GM19324 (cell line): Measurements from ENCODE around the gene LRMDA.

Experiments
- ATAC-seq: cut with Tn5 transposase; IDR thresholded peaks from one replicate; pipeline ENCODE4 v1.9.1; 2021; ENCODE audit warnings: mild to moderate bottlenecking, moderate library complexity; ENCODE audit not compliant: unreplicated experiment, low FRiP score

Gene LRMDA

DNA sequence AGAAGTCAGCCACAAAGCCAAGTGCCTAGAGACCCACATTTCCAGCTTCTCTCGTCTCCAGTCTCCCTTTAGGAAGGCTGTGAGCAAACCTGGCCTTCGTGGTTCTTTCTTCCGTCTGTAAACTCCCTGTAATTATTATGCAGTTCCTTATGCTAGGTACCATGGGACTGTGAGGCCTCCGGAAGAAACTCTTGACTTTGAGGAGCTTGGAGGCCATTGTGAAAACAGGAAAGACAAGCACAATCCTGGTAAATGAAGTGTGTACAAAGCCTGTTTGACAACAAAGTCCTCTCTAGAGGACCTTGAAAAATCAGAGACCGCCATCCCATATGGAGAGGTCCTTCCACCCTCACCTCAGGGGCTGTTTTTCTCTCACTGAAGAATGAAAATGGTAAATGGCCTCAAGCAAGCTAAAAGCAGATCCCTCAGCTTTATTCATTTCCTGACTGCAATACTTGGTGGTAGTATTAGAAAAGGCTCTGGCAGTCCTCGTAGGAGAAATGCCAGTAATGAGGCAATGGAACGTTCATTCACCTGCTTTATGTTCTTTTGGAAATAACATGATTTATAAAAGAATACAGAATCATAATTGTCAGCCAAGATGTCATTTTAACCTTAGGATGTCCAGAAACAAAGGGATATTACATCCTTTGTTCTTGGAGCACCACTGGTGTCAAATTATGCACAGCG lies 926.4 kb downstream of the LRMDA start:
- no peak for ATAC-seq

- no peak for ATAC-seq
Measured at GRCh38 chr10:76358743-76359395, 927.4 kb downstream of the LRMDA start.

GRCh38 chr10:76375761-76376160 lies 944.3 kb downstream of the LRMDA start:
- no peak for ATAC-seq

- ATAC-seq, result no peak
Measured at GRCh38 chr10:76382381-76382851, 951.0 kb downstream of the LRMDA start.

DNA sequence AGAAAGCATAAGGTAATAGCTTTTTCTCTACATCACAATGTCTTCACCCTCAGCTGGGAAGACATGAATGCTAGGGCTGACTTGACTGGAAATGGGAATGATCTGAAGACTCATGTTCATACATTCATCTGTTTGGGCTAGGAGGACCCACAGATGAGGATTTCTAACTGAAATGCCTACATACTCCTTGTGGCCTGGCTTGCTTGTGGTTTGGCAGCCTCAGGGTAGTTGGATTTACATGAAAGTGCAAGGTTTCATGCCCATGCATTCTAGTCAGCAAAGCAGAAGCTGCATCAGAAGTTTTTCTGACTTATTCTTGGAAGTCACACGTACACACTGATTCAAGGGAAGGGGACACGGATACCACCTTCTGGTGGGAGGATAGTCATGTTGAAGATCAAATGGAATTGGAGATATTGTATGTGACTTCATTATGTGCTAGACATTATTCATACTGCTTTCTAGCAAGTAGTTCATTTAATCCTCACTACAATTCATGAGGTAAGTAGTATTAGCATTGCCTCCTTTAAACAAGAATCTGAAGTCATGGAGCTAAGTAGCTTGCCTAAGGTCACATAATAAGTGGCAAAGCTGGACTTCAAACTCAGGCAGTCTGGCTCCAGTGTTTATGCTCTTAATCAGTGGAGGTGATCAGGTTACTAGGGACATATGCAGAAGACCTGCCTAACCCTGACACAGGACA lies 957.0 kb downstream of the LRMDA start:
- no peak for ATAC-seq

GRCh38 chr10:76393875-76394706 lies 962.7 kb downstream of the LRMDA start:
- ATAC-seq, result no peak

- no peak for ATAC-seq
Measured at GRCh38 chr10:76394707-76395042, 963.3 kb downstream of the LRMDA start.

GRCh38 chr10:76395251-76395650 lies 963.8 kb downstream of the LRMDA start:
- ATAC-seq, result no peak

- ATAC-seq, result no peak
Measured at GRCh38 chr10:76396134-76396533, 964.7 kb downstream of the LRMDA start.

DNA sequence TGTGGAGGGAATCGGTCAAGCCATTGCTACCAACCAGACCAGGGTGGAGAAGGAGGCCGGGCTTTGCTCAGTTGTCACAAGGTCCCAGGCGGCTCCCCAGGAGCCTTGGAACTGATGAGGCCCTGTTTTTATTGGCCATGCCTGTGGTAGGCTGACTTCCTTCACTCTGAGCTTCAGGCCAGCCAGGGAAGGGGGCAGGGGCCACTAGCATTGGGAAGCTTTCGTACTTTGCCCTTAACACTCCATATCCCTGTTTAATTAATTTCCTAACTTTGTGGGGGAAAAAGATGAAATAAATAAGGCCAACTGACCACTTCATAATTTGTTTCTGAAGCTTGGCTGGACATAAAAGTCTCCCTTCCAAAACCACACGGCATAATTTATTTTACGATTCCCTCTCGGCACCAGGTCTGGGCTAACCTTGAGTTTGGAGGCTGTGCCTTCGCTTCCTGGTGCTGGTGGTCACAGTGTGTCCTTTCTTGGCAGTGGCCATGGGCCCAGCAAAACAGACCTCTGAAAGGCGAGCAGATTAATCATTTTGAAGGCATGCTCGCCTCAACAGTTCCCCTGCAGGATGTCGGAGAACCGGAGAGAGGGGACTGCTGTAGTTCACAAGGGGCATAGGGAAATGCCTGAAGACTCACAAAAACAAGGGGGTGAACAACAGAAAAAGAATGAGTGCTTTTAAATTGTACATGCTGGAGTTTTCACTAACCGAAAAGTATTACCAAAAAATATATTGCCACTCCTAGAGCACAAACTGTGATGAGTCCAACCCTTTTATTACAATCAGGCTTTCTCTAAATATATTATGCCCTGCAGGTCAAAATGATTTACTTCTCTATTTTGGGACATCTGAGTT lies 966.0 kb downstream of the LRMDA start:
- ATAC-seq, result no peak

DNA sequence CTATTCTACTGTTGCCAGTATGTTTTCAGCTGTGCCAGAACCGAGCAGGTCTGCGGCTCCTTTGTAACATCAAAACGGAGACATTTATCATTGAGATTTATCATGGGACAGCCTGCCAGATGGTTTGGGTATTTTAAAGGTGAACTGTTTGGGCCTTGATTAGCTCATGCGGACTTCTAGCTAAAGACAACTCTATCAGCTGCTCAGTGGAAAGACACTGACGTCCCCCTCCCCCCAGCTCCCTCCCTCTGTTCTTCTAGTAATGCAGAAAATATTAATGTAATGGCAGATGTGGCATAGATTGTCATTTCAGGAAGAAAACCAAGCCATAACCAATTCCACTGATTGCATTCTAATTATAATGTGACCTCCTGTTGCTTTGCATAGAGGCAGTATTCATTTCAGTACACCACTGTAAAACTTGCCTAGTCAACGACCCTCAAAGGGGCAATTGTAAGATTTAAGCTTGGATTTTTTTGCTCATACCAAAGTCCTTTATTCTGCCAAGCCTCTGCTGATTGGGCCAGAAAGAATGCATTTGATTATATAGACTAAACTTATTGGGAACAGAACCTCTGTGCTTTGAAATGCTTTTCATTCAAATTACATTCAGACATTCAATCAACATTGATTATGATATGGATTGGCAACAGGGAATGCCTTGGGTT lies 966.8 kb downstream of the LRMDA start:
- no peak for ATAC-seq

GRCh38 chr10:76399226-76399625 lies 967.8 kb downstream of the LRMDA start:
- ATAC-seq, result no peak

DNA sequence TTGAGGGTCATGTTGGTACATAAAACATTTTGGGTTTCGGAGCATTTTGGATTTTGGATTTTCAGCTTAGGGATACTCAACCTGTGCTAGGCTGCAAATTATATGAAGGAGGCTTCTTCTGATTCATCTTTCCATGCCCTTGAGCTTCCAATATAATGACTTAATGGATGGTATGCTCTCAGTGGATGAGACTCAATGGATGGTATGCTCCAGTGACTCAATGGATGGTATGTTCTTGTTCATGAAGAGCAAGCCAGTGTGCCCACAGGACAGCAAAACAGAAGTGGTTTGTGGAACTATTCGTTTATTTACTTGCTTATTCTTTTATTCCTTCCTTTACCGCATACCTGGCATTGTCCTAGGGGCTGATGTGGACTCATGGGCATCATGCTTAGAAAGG lies 969.6 kb downstream of the LRMDA start:
- ATAC-seq, result no peak

GRCh38 chr10:76403912-76404311 lies 972.5 kb downstream of the LRMDA start:
- ATAC-seq, result no peak

DNA sequence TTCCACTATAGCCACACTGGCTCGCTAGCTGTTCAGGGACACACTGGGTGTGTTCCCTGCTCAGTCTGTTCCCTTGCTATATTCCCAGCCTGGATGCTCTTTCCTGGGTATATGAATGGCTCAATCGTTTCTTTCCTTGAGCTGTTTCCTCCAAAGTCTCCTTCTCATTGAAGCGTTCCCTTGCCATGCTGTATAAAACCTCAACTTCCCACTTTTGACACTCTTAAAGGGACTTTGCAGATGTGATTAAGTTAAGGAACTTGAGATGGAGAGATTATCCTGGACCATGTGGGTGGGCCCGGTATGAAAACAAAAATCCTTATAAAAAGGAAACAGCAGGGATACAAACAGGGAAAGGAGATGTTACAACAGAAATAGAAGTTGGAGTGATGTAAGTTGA lies 973.1 kb downstream of the LRMDA start:
- no peak for ATAC-seq

GRCh38 chr10:76405922-76406321 lies 974.5 kb downstream of the LRMDA start:
- no peak for ATAC-seq

GRCh38 chr10:76408646-76409045 lies 977.2 kb downstream of the LRMDA start:
- no peak for ATAC-seq

GRCh38 chr10:76411729-76412435 lies 980.5 kb downstream of the LRMDA start:
- no peak for ATAC-seq

DNA sequence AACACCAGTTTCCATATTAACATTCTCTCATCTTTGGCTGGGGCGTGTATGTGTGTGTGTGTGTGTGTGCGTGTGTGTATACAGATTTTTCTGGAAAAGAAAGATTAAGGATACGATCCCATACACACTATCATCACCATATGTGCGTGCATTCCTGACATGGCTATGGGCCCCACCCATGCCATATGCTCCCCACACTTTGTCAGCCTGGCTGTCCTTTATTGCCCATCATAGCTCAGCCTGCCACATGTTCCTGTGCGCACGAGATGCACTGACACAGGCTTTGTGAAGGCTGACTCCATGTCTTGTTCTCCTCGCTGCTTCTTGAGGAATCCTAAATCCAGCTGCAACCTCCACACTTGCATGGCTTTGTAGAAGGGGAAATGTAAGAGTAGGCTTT lies 984.1 kb downstream of the LRMDA start:
- no peak for ATAC-seq
